ENCODE data around the gene SMIM7.

The SMIM7 gene

DNA sequence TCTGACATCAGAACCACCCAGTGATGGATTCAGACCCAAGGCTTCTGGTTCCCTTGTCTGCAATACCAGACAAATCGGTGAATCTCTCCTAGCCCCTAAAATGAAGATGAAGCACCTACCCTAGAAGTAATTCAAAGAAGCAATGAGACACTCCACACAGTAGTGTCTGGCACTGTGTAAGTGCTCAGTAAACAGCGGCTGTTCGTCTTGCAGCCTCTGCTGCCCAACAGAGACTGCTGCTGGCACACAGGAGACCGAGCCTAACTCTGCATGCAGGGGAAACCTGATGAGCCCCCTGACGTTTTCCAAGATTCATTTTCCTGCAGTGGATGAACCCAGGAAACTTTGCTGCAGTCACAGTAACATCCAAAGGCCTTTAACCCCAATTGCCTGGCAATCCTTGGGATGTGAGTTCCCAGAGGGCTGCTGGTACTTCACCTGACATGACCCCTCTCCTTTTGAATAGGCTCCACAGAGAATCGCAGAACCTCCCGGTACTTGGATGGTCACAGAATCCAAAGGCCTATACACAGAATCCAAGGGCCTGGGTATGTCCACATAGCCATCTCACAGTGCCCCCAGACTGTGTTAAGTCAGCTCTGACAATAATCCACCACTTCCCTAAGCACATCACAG lies 38.7 kb downstream of the SMIM7 start:
- DNase-seq (ENCODE audit: low read depth) = no peak

DNA sequence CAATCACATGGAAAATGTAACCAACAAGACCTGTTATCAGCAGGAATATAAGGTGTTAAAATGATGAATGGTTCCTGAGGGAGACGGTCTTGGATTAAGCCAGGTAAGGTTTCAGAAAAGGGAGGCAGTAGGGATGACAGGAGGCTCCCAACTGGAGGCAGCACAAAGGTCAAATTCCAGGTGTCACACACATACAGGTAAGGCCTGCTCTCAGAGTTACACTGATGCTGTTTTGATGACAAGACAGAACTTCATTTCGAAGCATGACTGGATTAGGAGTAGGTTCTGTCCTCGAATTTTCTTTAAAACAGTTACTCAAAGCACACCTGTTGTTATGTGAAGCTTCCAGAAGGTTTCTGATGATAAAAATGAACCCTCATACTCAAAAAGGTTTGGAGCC lies 39.4 kb downstream of the SMIM7 start:
- no peak for DNase-seq (ENCODE audit: low read depth)

DNA sequence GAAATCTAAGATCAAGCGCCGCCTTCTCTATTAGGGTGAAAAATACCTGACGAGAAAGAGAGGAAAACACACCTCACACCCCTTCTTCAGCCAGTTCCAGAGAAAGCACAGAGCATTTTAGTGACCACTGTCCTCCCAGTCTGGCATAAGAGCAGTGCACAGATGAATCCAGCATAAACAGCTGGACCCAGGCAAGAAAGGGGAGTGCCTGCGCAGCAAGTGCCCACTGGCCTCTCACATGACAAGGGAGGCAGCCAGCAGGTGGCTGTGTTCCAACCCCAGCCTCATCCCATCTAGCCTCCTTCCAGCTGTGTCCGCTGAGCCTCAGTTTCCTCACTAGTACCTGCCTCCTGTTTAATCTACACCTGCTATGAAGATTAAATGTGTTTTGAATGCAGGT lies 39.9 kb downstream of the SMIM7 start:
- DNase-seq (ENCODE audit: low read depth) = no peak

DNA sequence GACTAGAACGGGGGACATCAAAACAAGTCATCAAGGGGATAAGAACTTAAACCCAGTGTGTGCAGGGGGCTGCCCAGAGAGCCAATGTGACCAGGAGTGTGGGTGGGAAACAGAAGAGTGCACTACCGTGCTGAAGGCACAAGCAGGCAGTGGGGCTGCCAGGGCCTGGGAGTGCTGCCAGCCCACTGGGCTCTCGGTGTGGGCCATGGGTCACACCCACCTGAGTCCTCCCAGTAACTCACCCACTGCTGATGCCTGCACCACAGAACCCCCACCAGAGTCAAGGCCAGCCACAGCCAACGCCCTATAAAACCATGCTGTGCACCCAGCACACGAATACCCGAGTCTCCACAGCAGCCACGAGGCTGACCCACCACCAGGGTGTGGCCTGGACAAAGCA lies 40.5 kb downstream of the SMIM7 start:
- DNase-seq (ENCODE audit: low read depth) = no peak

DNA sequence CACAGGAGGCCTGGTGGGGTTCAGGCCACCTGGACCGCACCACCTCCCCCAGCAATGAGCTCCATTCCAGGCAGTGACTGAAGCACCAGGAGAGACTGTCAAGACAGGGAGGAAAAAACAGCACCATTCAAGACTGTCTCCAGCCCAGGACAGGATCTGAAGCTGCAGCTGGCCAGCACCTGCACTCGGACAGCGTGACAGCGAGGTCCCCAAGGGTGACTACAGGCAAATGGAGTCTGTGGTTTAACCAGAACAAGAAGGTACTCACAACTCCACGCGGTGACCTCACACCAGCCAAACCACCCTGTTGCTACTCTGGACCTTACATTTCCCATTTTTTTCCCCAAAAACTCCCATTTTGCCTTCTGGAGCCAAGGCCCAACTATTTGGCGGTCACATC lies 41.7 kb downstream of the SMIM7 start:
- DNase-seq (ENCODE audit: low read depth) = no peak

DNA sequence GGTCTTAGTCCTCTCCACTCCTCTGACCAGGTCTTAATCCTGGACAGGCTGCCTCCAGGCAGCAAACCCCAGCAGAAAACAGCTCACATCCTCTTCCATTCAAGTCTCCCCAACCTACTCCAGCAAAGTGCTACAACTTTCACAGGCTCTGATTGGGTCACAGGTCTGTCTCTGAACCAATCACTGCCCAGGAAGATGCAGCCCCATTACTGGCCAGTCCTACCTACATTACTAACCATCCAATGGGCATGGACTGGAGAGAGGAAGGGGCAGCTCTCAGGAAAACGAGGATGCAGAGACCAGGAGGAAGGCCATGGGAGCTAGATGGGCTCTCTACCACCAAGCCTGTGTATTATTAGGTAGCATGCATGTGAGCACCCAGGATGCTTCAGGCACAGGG lies 44.1 kb downstream of the SMIM7 start:
- DNase-seq (ENCODE audit: low read depth) = no peak

GRCh38 chr19:16614941-16615340 lies 45.0 kb downstream of the SMIM7 start:
- DNase-seq (ENCODE audit: low read depth) = no peak

GRCh38 chr19:16613841-16614240 lies 46.1 kb downstream of the SMIM7 start:
- DNase-seq (ENCODE audit: low read depth) = no peak

DNA sequence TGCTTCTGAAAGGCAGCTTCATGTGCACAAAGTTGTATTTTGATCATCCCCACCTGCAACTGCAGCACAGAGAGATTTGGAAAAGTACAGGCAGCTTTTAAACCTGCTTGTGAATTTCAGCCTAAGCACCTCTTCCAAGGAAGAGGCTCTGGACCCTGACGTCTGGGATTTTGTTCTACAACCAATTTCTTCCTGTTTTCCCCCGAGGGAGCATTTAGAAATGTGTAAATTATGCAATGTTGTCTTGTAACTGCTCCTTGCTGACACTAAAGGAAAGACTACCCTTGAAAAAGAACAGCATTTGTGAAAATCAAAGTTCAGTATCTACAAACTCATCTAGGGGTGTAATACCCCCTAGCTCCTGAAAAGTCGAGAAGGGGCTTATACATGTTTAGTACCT lies 47.3 kb downstream of the SMIM7 start:
- DNase-seq (ENCODE audit: low read depth) = no peak

GRCh38 chr19:16611121-16611520 lies 48.8 kb downstream of the SMIM7 start:
- no peak for DNase-seq (ENCODE audit: low read depth)

- DNase-seq (ENCODE audit: low read depth) = no peak
These were observed 50.3 kb downstream of the SMIM7 start for GRCh38 chr19:16609511-16610200.

GRCh38 chr19:16608290-16608739 lies 51.6 kb downstream of the SMIM7 start:
- DNase-seq (ENCODE audit: low read depth) = no peak

- no peak for DNase-seq (ENCODE audit: low read depth)
These were observed 52.1 kb downstream of the SMIM7 start for GRCh38 chr19:16607819-16608218.

DNA sequence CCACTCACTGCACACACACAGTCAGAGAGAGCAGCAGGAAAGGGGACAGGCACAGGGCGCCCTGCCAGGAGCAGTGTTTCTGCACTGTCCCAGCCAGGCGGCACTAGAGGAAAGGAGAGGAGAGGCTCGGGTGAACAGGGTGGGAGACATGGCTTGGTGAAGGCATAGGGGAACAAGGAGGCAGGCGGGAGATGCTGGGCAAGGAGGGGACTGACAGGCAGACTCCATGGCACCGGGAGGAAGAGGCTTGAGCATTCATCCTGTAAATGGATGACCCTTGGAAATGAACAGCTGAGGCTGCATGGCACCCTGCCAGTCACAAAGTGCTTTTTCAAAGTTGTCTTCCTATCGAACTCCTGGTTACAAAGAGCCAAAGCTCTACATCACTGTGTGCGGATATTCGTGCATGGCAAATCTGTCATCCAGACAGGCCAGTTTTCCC lies 54.4 kb downstream of the SMIM7 start:
- DNase-seq (ENCODE audit: low read depth) = no peak

- DNase-seq (ENCODE audit: low read depth) = no peak
These were observed 54.8 kb downstream of the SMIM7 start for GRCh38 chr19:16605115-16605514.

GRCh38 chr19:16604615-16605014 lies 55.3 kb downstream of the SMIM7 start:
- DNase-seq (ENCODE audit: low read depth) = no peak

GRCh38 chr19:16603090-16603489 lies 56.9 kb downstream of the SMIM7 start:
- DNase-seq (ENCODE audit: low read depth) = no peak

- no peak for DNase-seq (ENCODE audit: low read depth)
These were observed 58.4 kb downstream of the SMIM7 start for GRCh38 chr19:16601378-16602052.

DNA sequence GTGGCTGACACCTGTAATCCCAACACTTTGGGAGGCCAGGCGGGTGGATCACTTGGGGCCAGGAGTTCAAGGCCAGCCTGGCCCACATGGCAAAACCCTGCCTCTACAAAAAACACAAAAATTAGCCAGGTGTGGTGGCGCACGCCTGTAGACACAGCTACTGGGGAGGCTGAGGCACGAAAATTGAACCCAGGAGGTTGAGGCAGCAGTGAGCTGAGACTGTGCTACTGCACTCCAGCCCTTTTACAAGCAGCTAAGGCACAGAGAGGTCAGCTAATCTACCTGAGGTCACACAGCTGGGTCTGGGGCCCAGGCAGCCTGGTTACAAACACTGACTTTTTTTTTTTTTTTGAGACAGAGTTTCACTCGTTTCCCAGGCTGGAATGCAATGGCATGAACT lies 59.1 kb downstream of the SMIM7 start:
- no peak for DNase-seq (ENCODE audit: low read depth)

- DNase-seq (ENCODE audit: low read depth) = no peak
These were observed 60.1 kb downstream of the SMIM7 start for GRCh38 chr19:16599655-16600346.

GRCh38 chr19:16598848-16599247 lies 61.1 kb downstream of the SMIM7 start:
- DNase-seq (ENCODE audit: low read depth) = no peak

- no peak for DNase-seq (ENCODE audit: low read depth)
These were observed 63.5 kb downstream of the SMIM7 start for GRCh38 chr19:16596399-16596798.

Data from activated T-helper 1 cell treated with Interleukin-2 at 50 U/mL for 16 hours (primary cell).